ENCODE data around the gene MRNIP.

- no peak for TF ChIP-seq CTCF (conservative IDR thresholded peaks at IDR 0.05; ENCODE audit: low read depth, low read length)
- TF ChIP-seq EZH2phosphoT487 (IDR thresholded peaks at IDR 0.05; ENCODE audit: borderline replicate concordance, low read length), result no peak
- no peak for TF ChIP-seq EZH2 (IDR thresholded peaks at IDR 0.05; ENCODE audit: low read length, unreplicated experiment)
Measured at GRCh38 chr5:179907556-179908324, 49.1 kb upstream of the MRNIP start, which contains the start of gene TBC1D9B.
